GM23338 (cell line): ENCODE measurements around the gene DNAH11. TPM values are rescaled to one million over a fixed set of nuclear protein-coding genes. Genes with fewer than 3 reads are reported as not detected.

Source experiments
- ATAC-seq: fragments of 200-7000 bp; cut with Tn5 transposase; 3 replicates; pipeline ENCODE4 v1.9.1; 2020
- DNase-seq: peaks from one replicate; pipeline ENCODE4 v3.0.0-alpha.2; 2015; ENCODE audit warnings: low spot score
- H2AFZ ChIP-seq: fragments of 200-600 bp; sonication (generic); 2 replicates; pipeline ENCODE4 v1.8.0; 2016; ENCODE audit warnings: antibody characterized with exemption, mild to moderate bottlenecking, moderate library complexity
- H3F3A ChIP-seq: fragments of 200-600 bp; sonication (generic); replicated peaks from 2 replicates; pipeline ENCODE4 v1.8.0; 2017; ENCODE audit warnings: antibody characterized with exemption, mixed run types, low read depth
- H3K27ac ChIP-seq: fragments of 200-600 bp; sonication (generic); 2 replicates; pipeline ENCODE4 v1.6.1; 2016; ENCODE audit warnings: low read depth
- H3K27me3 ChIP-seq: fragments of 200-600 bp; sonication (generic); 2 replicates; pipeline ENCODE4 v1.8.0; 2016; ENCODE audit warnings: mild to moderate bottlenecking, mixed run types, moderate library complexity; ENCODE audit not compliant: insufficient read depth
- H3K36me3 ChIP-seq: fragments of 200-600 bp; sonication (generic); 2 replicates; pipeline ENCODE4 v1.8.0; 2016; ENCODE audit warnings: mild to moderate bottlenecking; ENCODE audit not compliant: insufficient read depth
- H3K4me1 ChIP-seq: fragments of 200-600 bp; sonication (generic); 2 replicates; pipeline ENCODE4 v1.8.0; 2016; ENCODE audit warnings: mild to moderate bottlenecking, moderate library complexity; ENCODE audit not compliant: insufficient read depth
- H3K4me2 ChIP-seq: fragments of 200-600 bp; sonication (generic); 2 replicates; pipeline ENCODE4 v1.7.1; 2017; ENCODE audit warnings: mixed run types
- H3K4me3 ChIP-seq: fragments of 200-600 bp; sonication (generic); 2 replicates; pipeline ENCODE4 v1.6.1; 2016; ENCODE audit warnings: mixed run types
- H3K79me2 ChIP-seq: fragments of 200-600 bp; sonication (generic); replicated peaks from 2 replicates; pipeline ENCODE4 v1.8.0; 2017; ENCODE audit warnings: mild to moderate bottlenecking; ENCODE audit not compliant: insufficient read depth
- H3K9me2 ChIP-seq: fragments of 200-600 bp; sonication (generic); 2 replicates; pipeline ENCODE4 v1.8.0; 2017; ENCODE audit not compliant: insufficient read depth
- H4K20me1 ChIP-seq: fragments of 200-600 bp; sonication (generic); replicated peaks from 2 replicates; pipeline ENCODE4 v1.8.0; 2017; ENCODE audit warnings: mild to moderate bottlenecking; ENCODE audit not compliant: insufficient read depth
- H3K27ac Mint-ChIP-seq: 2 replicates; pipeline ENCODE4 v1.8.0; 2020; ENCODE audit warnings: inconsistent platforms, mild to moderate bottlenecking, moderate library complexity, mixed read lengths
- H3K27me3 Mint-ChIP-seq: 3 replicates; pipeline ENCODE4 v1.8.0; 2022; ENCODE audit warnings: low read depth, mild to moderate bottlenecking, moderate library complexity, mixed read lengths, inconsistent platforms; ENCODE audit not compliant: insufficient read depth, poor library complexity
- H3K36me3 Mint-ChIP-seq: 3 replicates; pipeline ENCODE4 v1.8.0; 2021; ENCODE audit warnings: low read depth, mild to moderate bottlenecking, inconsistent platforms, moderate library complexity, mixed read lengths
- H3K4me1 Mint-ChIP-seq: 3 replicates; pipeline ENCODE4 v1.8.0; 2020; ENCODE audit warnings: mild to moderate bottlenecking, inconsistent platforms, mixed read lengths
- H3K4me3 Mint-ChIP-seq: 3 replicates; pipeline ENCODE4 v1.8.0; 2021; ENCODE audit warnings: moderate library complexity, mild to moderate bottlenecking, inconsistent platforms, mixed read lengths
- H3K9me3 Mint-ChIP-seq: 3 replicates; pipeline ENCODE4 v1.8.0; 2020; ENCODE audit warnings: moderate library complexity, mild to moderate bottlenecking, inconsistent platforms, mixed read lengths
- CREB1 ChIP-seq: fragments of 250-450 bp; sonication (Bioruptor Pico); IDR thresholded peaks from 2 replicates; pipeline ENCODE4 v1.5.0; 2020; ENCODE audit warnings: low read depth, mild to moderate bottlenecking, moderate library complexity
- CTCF ChIP-seq, 2 experiments: fragments of 200-600 bp in 1 of 2; sonication (generic) in 1 of 2; conservative IDR thresholded peaks; 2 replicates each; pipeline versions ENCODE4 v1.5.1 to v1.6.1; 2016 to 2017; ENCODE audit warnings: antibody characterized with exemption in 2 of 2, low read depth in 2 of 2, mild to moderate bottlenecking in 2 of 2, moderate library complexity in 1 of 2
- EZH2 ChIP-seq: fragments of 200-600 bp; sonication (generic); IDR thresholded peaks from one replicate; pipeline ENCODE4 v1.8.0; 2017; ENCODE audit warnings: antibody characterized with exemption, mild to moderate bottlenecking, low read depth; ENCODE audit not compliant: unreplicated experiment
- EZH2phosphoT487 ChIP-seq: fragments of 200-600 bp; sonication (generic); IDR thresholded peaks from one replicate; pipeline ENCODE4 v1.8.1; 2018; ENCODE audit warnings: antibody characterized with exemption; ENCODE audit not compliant: unreplicated experiment
- JUNB ChIP-seq: IDR thresholded peaks from one replicate; pipeline ENCODE4 v1.6.1; 2016; ENCODE audit warnings: antibody characterized with exemption; ENCODE audit not compliant: unreplicated experiment
- NANOG ChIP-seq: IDR thresholded peaks from 2 replicates; pipeline ENCODE4 v1.6.1; 2016; ENCODE audit warnings: antibody characterized with exemption, borderline replicate concordance
- POLR2AphosphoS5 ChIP-seq: IDR thresholded peaks from 2 replicates; pipeline ENCODE4 v1.6.1; 2016; ENCODE audit warnings: antibody characterized with exemption, low read depth
- REST ChIP-seq: IDR thresholded peaks from one replicate; pipeline ENCODE4 v1.6.1; 2018; ENCODE audit warnings: antibody characterized with exemption; ENCODE audit not compliant: unreplicated experiment
- STAT1 ChIP-seq: IDR thresholded peaks from one replicate; pipeline ENCODE4 v1.6.1; 2016; ENCODE audit warnings: antibody characterized with exemption; ENCODE audit not compliant: unreplicated experiment
- ZNF331 ChIP-seq: fragments of 250-450 bp; sonication (Bioruptor Pico); IDR thresholded peaks from 2 replicates; pipeline ENCODE4 v1.5.0; 2020; ENCODE audit warnings: low read depth, mild to moderate bottlenecking, moderate library complexity
- polyA plus RNA-seq: library from polyadenylated mRNA; unstranded; fragments of >200 nt; fragmentation: Nextera tagmentation; extraction: Ambion mirVana; gene quantifications from 2 replicates; pipeline ENCODE4 v1.2.1, GENCODE V29; 2016
- total RNA-seq: library from RNA; depleted of rRNA; stranded (reverse); fragments of >200 nt; shearing (Covaris generic); gene quantifications from 2 replicates; pipeline ENCODE4 v1.2.3, GENCODE V29; 2014
- TF ChIP-seq, protein P1 (sequence below): IDR thresholded peaks from 2 replicates; pipeline ENCODE4 v1.6.1; 2016; ENCODE audit warnings: antibody characterized with exemption

Gene DNAH11
- total and polyA plus RNA-seq, 2 experiments from 2014 or later: 9.3 TPM

DNA sequence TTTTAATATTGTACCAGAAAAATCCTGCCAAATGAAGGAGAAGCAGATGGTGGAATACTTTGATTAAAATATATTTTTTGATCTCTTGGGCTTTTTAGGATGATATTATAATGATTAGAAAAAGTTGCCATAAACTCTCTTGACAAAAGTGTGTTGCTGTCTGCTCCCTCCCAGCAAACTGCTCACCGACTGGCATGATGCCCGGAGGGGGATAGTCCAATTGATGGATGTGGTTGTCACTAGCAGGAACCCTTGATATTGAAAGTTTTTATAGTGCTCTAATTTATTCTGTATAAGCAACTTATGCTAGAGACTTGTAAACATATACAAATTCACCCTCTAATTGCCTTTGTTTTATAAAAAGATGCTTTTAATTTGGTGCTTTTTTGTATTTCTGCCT lies 114.0 kb downstream of the DNAH11 start:
- Histone ChIP-seq H3K79me2 (no peaks in the 10 kb centered on the region), H3K36me3 (no peaks in the 10 kb centered on the region), H2AFZ (no peak overlapping the region), H3K9me2 (peaks cover 5% of the 10 kb centered on the region; the same call in 1 of the 2 replicates), H3K27ac (no peak overlapping the region), H3K4me3 (no peak overlapping the region), H3F3A (no peaks in the 10 kb centered on the region), H3K4me2 (no peak overlapping the region), H4K20me1 (no peaks in the 10 kb centered on the region), H3K4me1 (no peaks in the 10 kb centered on the region), H3K27me3 (no peaks in the 10 kb centered on the region)
- H3K4me1 Mint-ChIP-seq: no peaks in the 10 kb centered on the region
- H3K4me3 Mint-ChIP-seq: no peak overlapping the region
- H3K36me3 Mint-ChIP-seq: no peaks in the 10 kb centered on the region
- DNase-seq (no peak), ATAC-seq (no peak)
- no peak for TF ChIP-seq JUNB
- TF ChIP-seq NANOG: no peak
- TF ChIP-seq CREB1: no peak
- TF ChIP-seq EZH2phosphoT487: no peak
- peaks cover 4% of the 10 kb centered on the region; the same call in 1 of the 3 replicates for H3K9me3 Mint-ChIP-seq
- no peaks in the 10 kb centered on the region for H3K27me3 Mint-ChIP-seq
- H3K27ac Mint-ChIP-seq: no peak overlapping the region

GRCh38 chr7:21670496-21670895 lies 127.7 kb downstream of the DNAH11 start:
- H2AFZ ChIP-seq: no peak overlapping the region
- H3K27ac ChIP-seq: no peak overlapping the region
- H3K4me2 ChIP-seq: no peak overlapping the region
- TF ChIP-seq CTCF (conservative IDR thresholded peaks at IDR 0.05; ENCODE audit: low read depth in 2 of 2) (no peak), CREB1 (no peak), EZH2 (no peak), JUNB (no peak), EZH2phosphoT487 (no peak), STAT1 (no peak), POLR2AphosphoS5 (no peak)
- TF ChIP-seq, protein P1, sequence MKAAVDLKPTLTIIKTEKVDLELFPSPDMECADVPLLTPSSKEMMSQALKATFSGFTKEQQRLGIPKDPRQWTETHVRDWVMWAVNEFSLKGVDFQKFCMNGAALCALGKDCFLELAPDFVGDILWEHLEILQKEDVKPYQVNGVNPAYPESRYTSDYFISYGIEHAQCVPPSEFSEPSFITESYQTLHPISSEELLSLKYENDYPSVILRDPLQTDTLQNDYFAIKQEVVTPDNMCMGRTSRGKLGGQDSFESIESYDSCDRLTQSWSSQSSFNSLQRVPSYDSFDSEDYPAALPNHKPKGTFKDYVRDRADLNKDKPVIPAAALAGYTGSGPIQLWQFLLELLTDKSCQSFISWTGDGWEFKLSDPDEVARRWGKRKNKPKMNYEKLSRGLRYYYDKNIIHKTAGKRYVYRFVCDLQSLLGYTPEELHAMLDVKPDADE: no peak
- no peaks in the 10 kb centered on the region for H3K79me2 ChIP-seq
- no peaks in the 10 kb centered on the region for H3K36me3 Mint-ChIP-seq
- H3K9me3 Mint-ChIP-seq: no peaks in the 10 kb centered on the region
- ATAC-seq (no peak), DNase-seq (no peak)
- H3K9me2 ChIP-seq: no peaks in the 10 kb centered on the region; the same call in 1 of the 2 replicates
- no peaks in the 10 kb centered on the region for H3K4me1 Mint-ChIP-seq
- H4K20me1 ChIP-seq: no peaks in the 10 kb centered on the region
- H3K4me3 ChIP-seq: no peak overlapping the region
- no peaks in the 10 kb centered on the region for H3K27me3 ChIP-seq
- H3K36me3 ChIP-seq: no peaks in the 10 kb centered on the region
- H3K4me3 Mint-ChIP-seq: no peak overlapping the region
- H3K4me1 ChIP-seq: no peaks in the 10 kb centered on the region
- no peaks in the 10 kb centered on the region for H3K27me3 Mint-ChIP-seq
- H3K27ac Mint-ChIP-seq: no peak overlapping the region
- no peaks in the 10 kb centered on the region for H3F3A ChIP-seq

DNA sequence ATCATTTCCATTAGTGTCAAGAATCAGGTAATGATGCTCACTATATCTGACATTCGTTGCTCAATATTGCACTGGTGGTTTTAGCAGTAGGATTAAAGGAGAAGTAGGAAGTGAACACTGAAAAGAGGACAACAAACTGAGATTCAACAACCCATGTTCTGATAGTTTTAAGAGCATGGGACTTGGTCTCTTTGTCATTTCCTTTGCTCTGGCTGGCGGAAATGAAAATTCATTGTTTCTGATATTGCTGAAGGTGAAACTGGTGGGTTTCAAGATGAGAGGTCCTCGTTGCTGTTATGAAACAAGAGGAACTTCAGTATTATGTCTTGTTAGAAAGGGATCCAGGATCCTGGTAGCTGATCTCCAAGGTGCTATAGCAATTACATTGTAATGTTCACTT lies 129.0 kb downstream of the DNAH11 start:
- ATAC-seq (no peak), DNase-seq (no peak)
- Histone ChIP-seq H3K27me3 (no peaks in the 10 kb centered on the region), H3K27ac (no peak overlapping the region), H3K79me2 (no peaks in the 10 kb centered on the region), H4K20me1 (no peaks in the 10 kb centered on the region), H3K4me1 (no peaks in the 10 kb centered on the region), H3K36me3 (no peaks in the 10 kb centered on the region), H3F3A (no peaks in the 10 kb centered on the region), H2AFZ (no peak overlapping the region), H3K4me2 (no peak overlapping the region), H3K9me2 (no peaks in the 10 kb centered on the region; the same call in 1 of the 2 replicates), H3K4me3 (no peak overlapping the region)
- Mint-ChIP-seq H3K9me3 (no peaks in the 10 kb centered on the region; the same call in 2 of the 3 replicates), H3K36me3 (no peaks in the 10 kb centered on the region), H3K4me3 (no peak overlapping the region), H3K27ac (no peak overlapping the region), H3K27me3 (no peaks in the 10 kb centered on the region), H3K4me1 (no peaks in the 10 kb centered on the region)
- TF ChIP-seq EZH2: no peak
- no peak for TF ChIP-seq REST
- TF ChIP-seq, protein P1: no peak
- no peak for TF ChIP-seq ZNF331
- no peak for TF ChIP-seq NANOG
- TF ChIP-seq JUNB: no peak
- TF ChIP-seq STAT1: no peak
